Measurements from ENCODE around the gene IGF1R.

DNA sequence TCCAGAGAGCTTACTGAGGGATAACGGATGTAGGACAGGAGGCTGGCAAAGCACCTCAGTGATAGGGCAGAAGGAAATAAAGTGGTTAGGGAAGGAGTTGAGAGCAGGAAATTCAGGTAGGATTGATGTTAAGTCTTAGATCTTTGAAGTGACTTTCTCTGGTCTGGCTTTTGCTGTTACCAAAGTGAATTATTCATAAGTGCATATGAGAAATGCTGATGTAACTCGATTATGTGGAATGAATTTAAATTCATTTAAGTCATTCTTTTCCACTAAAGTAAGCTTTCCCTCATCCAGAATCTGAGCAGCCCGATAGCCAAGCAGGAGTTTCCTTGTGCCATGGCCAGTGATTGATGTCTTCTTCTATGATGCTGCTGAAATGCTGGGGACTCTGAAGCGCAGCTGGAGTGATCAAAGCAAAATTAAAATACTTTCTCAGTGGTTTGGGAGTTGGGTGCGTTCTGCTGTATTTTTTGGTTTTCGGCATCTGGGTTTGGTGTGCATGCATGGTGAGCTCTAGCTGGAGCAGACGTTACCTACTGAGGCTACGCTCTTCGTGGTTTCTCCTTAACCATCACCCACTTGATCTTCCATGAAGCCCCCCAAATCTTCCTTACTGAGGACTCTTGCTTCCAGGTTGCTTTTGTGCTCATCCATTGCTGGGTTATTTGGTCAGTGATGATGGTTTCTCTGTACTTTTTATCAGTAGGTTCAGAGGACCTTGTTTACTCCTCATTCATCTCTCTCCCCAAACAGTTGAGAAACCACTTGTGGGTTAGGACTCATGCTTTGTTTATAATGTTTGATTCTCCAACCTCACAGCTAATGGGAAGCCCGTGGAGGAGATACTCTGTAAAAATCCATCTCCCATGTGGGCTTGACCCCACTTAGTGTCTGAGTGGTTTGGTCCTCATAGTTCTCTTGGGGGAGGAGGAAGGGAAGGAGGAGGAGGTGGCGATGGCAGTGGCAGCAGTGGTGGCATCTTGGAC is 72.5 kb downstream of the IGF1R start:
- TF ChIP-seq, protein P1, sequence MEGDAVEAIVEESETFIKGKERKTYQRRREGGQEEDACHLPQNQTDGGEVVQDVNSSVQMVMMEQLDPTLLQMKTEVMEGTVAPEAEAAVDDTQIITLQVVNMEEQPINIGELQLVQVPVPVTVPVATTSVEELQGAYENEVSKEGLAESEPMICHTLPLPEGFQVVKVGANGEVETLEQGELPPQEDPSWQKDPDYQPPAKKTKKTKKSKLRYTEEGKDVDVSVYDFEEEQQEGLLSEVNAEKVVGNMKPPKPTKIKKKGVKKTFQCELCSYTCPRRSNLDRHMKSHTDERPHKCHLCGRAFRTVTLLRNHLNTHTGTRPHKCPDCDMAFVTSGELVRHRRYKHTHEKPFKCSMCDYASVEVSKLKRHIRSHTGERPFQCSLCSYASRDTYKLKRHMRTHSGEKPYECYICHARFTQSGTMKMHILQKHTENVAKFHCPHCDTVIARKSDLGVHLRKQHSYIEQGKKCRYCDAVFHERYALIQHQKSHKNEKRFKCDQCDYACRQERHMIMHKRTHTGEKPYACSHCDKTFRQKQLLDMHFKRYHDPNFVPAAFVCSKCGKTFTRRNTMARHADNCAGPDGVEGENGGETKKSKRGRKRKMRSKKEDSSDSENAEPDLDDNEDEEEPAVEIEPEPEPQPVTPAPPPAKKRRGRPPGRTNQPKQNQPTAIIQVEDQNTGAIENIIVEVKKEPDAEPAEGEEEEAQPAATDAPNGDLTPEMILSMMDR (IDR thresholded peaks at IDR 0.05; ENCODE audit: low read depth, low read length), result no peak
- TF ChIP-seq EZH2phosphoT487 (IDR thresholded peaks at IDR 0.05; ENCODE audit: low read depth), result no peak
